ENCODE data around the gene EDNRA. TPM values are rescaled to one million over a fixed set of nuclear protein-coding genes. Genes with fewer than 3 reads are reported as not detected.

The EDNRA gene
- total RNA-seq, 1 experiment from 2014 or later = 0.13 TPM

DNA sequence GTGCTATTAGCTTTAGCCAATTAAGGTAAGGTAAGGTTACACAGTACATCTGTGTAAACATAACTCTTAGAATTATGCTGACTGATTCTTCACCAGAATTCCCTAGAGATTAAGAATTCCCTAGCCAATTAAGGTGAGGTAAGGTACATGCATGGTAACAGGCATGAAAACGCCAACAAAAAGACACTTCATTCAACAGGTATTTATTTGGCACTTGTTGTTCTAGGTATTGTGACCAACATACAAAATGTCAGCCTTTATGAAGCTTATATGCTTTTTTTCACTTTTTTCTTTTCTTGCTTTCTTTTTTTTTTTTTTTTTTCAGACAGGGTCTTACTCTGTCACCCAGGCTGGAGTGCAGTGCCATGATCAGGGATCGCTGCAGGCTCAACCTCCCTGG lies 47.2 kb downstream of the EDNRA start:
- DNase-seq (ENCODE audit: low read depth, low spot score) (no peak), ATAC-seq (no peak)
- no peaks in the 10 kb centered on the region for H3K36me3 ChIP-seq (ENCODE audit: control insufficient read depth, insufficient read depth, low read length)
- no peak overlapping the region for H3K4me3 ChIP-seq (ENCODE audit: low read depth in 2 of 2, low read length in 2 of 2)
- TF ChIP-seq POLR2AphosphoS5 (IDR thresholded peaks at IDR 0.05; ENCODE audit: low read depth, low read length) = no peak
- TF ChIP-seq, protein P1, sequence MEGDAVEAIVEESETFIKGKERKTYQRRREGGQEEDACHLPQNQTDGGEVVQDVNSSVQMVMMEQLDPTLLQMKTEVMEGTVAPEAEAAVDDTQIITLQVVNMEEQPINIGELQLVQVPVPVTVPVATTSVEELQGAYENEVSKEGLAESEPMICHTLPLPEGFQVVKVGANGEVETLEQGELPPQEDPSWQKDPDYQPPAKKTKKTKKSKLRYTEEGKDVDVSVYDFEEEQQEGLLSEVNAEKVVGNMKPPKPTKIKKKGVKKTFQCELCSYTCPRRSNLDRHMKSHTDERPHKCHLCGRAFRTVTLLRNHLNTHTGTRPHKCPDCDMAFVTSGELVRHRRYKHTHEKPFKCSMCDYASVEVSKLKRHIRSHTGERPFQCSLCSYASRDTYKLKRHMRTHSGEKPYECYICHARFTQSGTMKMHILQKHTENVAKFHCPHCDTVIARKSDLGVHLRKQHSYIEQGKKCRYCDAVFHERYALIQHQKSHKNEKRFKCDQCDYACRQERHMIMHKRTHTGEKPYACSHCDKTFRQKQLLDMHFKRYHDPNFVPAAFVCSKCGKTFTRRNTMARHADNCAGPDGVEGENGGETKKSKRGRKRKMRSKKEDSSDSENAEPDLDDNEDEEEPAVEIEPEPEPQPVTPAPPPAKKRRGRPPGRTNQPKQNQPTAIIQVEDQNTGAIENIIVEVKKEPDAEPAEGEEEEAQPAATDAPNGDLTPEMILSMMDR (IDR thresholded peaks at IDR 0.05) = no peak
- TF ChIP-seq TCF7L2 (IDR thresholded peaks at IDR 0.05; ENCODE audit: low read depth, low read length) = no peak
- TF ChIP-seq, protein P2, sequence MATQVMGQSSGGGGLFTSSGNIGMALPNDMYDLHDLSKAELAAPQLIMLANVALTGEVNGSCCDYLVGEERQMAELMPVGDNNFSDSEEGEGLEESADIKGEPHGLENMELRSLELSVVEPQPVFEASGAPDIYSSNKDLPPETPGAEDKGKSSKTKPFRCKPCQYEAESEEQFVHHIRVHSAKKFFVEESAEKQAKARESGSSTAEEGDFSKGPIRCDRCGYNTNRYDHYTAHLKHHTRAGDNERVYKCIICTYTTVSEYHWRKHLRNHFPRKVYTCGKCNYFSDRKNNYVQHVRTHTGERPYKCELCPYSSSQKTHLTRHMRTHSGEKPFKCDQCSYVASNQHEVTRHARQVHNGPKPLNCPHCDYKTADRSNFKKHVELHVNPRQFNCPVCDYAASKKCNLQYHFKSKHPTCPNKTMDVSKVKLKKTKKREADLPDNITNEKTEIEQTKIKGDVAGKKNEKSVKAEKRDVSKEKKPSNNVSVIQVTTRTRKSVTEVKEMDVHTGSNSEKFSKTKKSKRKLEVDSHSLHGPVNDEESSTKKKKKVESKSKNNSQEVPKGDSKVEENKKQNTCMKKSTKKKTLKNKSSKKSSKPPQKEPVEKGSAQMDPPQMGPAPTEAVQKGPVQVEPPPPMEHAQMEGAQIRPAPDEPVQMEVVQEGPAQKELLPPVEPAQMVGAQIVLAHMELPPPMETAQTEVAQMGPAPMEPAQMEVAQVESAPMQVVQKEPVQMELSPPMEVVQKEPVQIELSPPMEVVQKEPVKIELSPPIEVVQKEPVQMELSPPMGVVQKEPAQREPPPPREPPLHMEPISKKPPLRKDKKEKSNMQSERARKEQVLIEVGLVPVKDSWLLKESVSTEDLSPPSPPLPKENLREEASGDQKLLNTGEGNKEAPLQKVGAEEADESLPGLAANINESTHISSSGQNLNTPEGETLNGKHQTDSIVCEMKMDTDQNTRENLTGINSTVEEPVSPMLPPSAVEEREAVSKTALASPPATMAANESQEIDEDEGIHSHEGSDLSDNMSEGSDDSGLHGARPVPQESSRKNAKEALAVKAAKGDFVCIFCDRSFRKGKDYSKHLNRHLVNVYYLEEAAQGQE (IDR thresholded peaks at IDR 0.05; ENCODE audit: insufficient read depth in 1 of 2, low read depth in 2 of 2, low read length in 1 of 2) = no peak
- TF ChIP-seq SIN3A (IDR thresholded peaks at IDR 0.05; ENCODE audit: borderline replicate concordance, insufficient read depth, low read depth, low read length) = no peak
- H3K27ac ChIP-seq (ENCODE audit: low read length) = no peak overlapping the region
- H3K4me1 ChIP-seq (ENCODE audit: control insufficient read depth, insufficient read depth, low read length) = no peaks in the 10 kb centered on the region
- H3K9me3 ChIP-seq (ENCODE audit: control insufficient read depth, insufficient read depth, low read depth, low read length) = no peaks in the 10 kb centered on the region
- CTCF ChIA-PET = no interaction called here
- intact Hi-C loops (cut with micrococcal nuclease; ENCODE audit: unreplicated experiment) = no loop called here
- BruUV-seq (replicated peaks) = no TSS peak
- POLR2A ChIA-PET = interaction anchor here (0.6 kb wide), 1 partner anchor 1804 kb away, joined by 3 read pairs; no protein-coding TSS in a partner anchor
- no peaks in the 10 kb centered on the region for H3K27me3 ChIP-seq (ENCODE audit: control insufficient read depth, insufficient read depth, low read length)
- in situ Hi-C loops (cut with HindIII; ENCODE audit: low pct_unique_long_range_greater_than_20kb, low sequenced_read_pairs) = no loop called here

DNA sequence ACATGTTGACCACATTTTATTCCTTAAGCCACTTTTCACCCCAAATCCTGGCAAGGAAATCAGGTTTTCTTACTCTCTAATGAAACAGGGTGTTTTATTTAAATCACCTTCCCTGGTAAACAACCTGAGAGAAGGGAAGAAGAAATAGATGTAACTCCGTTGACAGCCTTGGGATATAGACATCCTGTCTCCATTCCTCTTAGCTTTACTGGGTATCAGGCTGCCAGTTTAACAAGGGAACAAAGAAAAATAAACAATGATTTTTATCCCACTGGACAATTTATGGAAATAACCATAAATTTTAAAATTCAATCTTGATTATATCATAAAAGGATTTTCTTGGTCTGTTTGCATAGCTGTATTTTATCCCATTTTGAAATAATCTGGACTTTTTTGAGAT lies 49.2 kb downstream of the EDNRA start:
- Histone ChIP-seq H3K9me3 (ENCODE audit: control insufficient read depth, insufficient read depth, low read depth, low read length) (no peaks in the 10 kb centered on the region), H3K36me3 (ENCODE audit: control insufficient read depth, insufficient read depth, low read length) (no peaks in the 10 kb centered on the region), H3K27me3 (ENCODE audit: control insufficient read depth, insufficient read depth, low read length) (no peaks in the 10 kb centered on the region), H3K4me3 (ENCODE audit: low read depth in 2 of 2, low read length in 2 of 2) (no peak overlapping the region), H3K4me1 (ENCODE audit: control insufficient read depth, insufficient read depth, low read length) (no peaks in the 10 kb centered on the region), H3K27ac (ENCODE audit: low read length) (no peak overlapping the region)
- ChIA-PET POLR2A (no interaction called here), CTCF (no interaction called here)
- no TSS peak for BruUV-seq (replicated peaks)
- DNase-seq (ENCODE audit: low read depth, low spot score) (no peak), ATAC-seq (no peak)
- in situ Hi-C loops (cut with HindIII; ENCODE audit: low pct_unique_long_range_greater_than_20kb, low sequenced_read_pairs) (no loop called here), intact Hi-C loops (cut with micrococcal nuclease; ENCODE audit: unreplicated experiment) (no loop called here)
- TF ChIP-seq, protein P1 (IDR thresholded peaks at IDR 0.05) = no peak

DNA sequence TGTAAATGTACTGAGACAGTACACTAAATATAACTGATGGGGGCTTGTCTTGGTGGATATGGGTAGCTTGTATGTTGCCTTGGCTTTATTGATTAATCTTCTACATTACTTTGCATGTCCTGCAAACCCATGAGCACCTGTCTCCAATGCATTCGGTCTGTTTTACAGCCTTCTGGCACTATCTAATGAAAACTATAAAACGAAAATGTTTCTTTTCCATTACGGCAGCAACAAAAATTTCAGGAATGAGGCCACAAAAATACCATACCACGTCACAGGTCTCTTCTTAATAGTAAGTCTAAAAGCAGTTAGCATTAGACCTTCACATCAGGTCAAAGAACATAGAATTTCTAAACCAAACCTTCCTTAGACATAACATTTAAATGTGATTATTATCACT lies 49.8 kb downstream of the EDNRA start:
- intact Hi-C loops (cut with micrococcal nuclease; ENCODE audit: unreplicated experiment) (no loop called here), in situ Hi-C loops (cut with HindIII; ENCODE audit: low pct_unique_long_range_greater_than_20kb, low sequenced_read_pairs) (no loop called here)
- ChIA-PET CTCF (no interaction called here), POLR2A (no interaction called here)
- no peak overlapping the region for H3K27ac ChIP-seq (ENCODE audit: low read length)
- no peaks in the 10 kb centered on the region for H3K36me3 ChIP-seq (ENCODE audit: control insufficient read depth, insufficient read depth, low read length)
- ATAC-seq = no peak
- no peaks in the 10 kb centered on the region for H3K4me1 ChIP-seq (ENCODE audit: control insufficient read depth, insufficient read depth, low read length)
- DNase-seq (ENCODE audit: low read depth, low spot score) = no peak
- H3K27me3 ChIP-seq (ENCODE audit: control insufficient read depth, insufficient read depth, low read length) = no peaks in the 10 kb centered on the region
- no TSS peak for BruUV-seq (replicated peaks)
- H3K9me3 ChIP-seq (ENCODE audit: control insufficient read depth, insufficient read depth, low read depth, low read length) = no peaks in the 10 kb centered on the region
- H3K4me3 ChIP-seq (ENCODE audit: low read depth in 2 of 2, low read length in 2 of 2) = no peak overlapping the region
- TF ChIP-seq TCF7L2 (IDR thresholded peaks at IDR 0.05; ENCODE audit: low read depth, low read length) (no peak), SIN3A (IDR thresholded peaks at IDR 0.05; ENCODE audit: borderline replicate concordance, insufficient read depth, low read depth, low read length) (no peak), POLR2AphosphoS5 (IDR thresholded peaks at IDR 0.05; ENCODE audit: low read depth, low read length) (no peak)
- TF ChIP-seq, protein P2 (IDR thresholded peaks at IDR 0.05; ENCODE audit: insufficient read depth in 1 of 2, low read depth in 2 of 2, low read length in 1 of 2) = no peak
- TF ChIP-seq, protein P1 (IDR thresholded peaks at IDR 0.05) = no peak
